ENCODE results near the gene INSC.
A peak's percentile ranks its signal among the peaks of the same experiment; 100 is the strongest.
"Not testable (repeated sequence)": the region's sequence is repeated elsewhere in the genome, so short reads cannot be mapped to it uniquely, and the experiment has no call there.

INSC gene, protein sequence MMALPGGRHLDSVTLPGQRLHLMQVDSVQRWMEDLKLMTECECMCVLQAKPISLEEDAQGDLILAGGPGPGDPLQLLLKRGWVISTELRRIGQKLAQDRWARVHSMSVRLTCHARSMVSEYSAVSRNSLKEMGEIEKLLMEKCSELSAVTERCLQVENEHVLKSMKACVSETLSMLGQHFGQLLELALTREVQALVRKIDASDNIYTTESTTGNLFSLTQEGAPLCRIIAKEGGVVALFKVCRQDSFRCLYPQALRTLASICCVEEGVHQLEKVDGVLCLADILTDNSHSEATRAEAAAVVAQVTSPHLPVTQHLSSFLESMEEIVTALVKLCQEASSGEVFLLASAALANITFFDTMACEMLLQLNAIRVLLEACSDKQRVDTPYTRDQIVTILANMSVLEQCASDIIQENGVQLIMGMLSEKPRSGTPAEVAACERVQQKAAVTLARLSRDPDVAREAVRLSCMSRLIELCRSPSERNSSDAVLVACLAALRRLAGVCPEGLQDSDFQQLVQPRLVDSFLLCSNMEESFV

DNA sequence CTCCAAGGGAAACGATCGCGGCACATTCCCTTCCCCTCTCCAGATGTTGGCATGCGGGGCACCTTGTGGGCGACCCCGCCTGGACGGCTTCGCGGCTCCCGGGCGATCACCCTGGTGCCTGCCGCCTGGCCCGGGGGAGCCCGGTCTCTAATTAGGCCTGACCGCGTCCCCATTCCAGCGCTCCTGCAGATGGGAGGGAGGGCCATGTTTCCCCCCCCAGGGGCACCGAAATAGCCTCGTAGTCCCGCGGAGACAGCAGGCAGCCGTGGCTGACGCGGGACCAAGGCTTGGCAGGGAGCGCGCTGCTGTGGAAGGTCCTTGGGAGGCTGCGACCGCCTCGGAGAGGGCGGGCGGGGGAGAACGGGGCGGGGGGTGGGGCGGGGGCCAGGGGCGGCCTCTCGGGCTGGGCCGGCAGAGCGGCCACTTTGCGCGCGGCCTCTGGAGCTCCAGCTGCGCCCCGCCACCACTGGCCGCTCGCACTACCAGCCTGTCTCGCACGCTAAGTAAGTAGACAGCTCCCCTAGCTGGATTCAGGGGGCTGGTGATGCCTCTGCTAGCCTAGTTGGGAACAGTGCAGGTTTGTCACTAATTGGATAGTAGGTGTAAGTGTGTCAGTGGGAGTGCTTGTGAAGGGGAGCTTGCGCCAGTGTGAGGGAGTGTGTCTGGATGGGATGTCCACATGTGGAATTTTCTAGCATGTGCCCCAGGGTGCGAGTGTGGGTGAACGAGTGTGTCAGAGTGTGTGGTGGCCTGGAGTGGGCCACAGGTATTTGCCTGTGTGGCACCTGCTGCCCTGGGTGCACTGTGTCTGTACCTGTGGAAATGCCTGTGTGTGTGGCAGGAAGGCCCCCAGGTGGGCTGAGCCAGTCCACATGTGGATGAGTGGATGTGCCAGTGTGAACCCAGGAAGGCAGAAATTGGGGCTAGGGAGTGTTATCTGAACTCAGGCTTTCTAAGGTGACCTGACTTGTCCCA is at the start of gene INSC:
INSC (plus strand) TSS at position 423 of the 975 bp plus-strand sequence. CDS start 34,252 bp downstream, outside the sequence.
- Mint-ChIP-seq H3K27me3 (peaks cover 35% of the 10 kb centered on the region), H3K27ac (peak within 1 kb of the TSS; percentile 37), H3K4me1 (ENCODE audit: low read depth) (peaks cover 37% of the 10 kb centered on the region), H3K4me3 (peak within 1 kb of the TSS; percentile 64), H3K9me3 (no peaks in the 10 kb centered on the region), H3K36me3 (ENCODE audit: low read depth) (no peaks in the 10 kb centered on the region)

- H3K27ac Mint-ChIP-seq; H3K9me3 Mint-ChIP-seq; H3K4me3 Mint-ChIP-seq; H3K36me3 Mint-ChIP-seq (ENCODE audit: low read depth): not testable (repeated sequence)
- Mint-ChIP-seq H3K4me1 (ENCODE audit: low read depth) (peaks cover 17% of the 10 kb centered on the region), H3K27me3 (peaks cover 40% of the 10 kb centered on the region)
Observed at GRCh38 chr11:15069751-15070150, 45.0 kb upstream of the INSC start.

DNA sequence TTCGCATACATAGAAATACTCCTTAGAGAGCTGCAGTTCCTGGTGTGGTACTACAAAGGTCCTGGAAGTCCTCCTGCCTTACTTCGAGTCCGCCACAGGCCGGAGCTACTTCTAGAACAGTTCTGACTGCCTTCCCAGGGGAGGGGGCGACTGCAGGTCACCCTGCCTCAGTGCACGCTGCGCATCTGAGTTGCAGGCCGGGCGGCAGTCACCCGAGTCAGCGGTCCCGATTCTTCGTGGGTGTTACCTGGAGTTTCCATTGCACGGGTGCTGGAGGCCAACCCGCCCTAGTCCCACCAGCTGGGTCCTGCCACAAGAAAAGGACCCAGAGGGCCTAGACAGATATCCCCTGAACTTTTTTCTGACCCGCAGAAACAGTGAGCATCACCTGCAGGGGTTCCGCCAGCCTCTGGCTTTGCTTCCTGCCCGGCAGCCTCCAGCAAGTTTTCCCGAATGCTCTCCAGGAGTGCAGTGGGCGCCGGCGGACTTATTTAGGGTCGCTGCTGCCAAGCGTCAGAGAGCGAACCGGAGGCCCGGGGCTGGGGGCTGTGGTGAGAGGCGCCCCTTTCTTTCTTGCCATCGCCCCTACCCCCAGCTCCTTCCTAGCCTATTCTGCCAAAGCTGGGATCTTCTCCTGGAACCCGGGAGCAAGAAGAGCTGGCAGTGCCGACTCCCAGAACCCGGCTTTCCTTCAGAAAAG is 43.0 kb upstream of the INSC start:
- H3K4me3 Mint-ChIP-seq: no peak overlapping the region
- H3K27ac Mint-ChIP-seq: no peak overlapping the region
- H3K4me1 Mint-ChIP-seq (ENCODE audit: low read depth): peaks cover 17% of the 10 kb centered on the region
- H3K36me3 Mint-ChIP-seq (ENCODE audit: low read depth): no peaks in the 10 kb centered on the region
- H3K9me3 Mint-ChIP-seq: peaks cover 6% of the 10 kb centered on the region
- peaks cover 31% of the 10 kb centered on the region for H3K27me3 Mint-ChIP-seq

DNA sequence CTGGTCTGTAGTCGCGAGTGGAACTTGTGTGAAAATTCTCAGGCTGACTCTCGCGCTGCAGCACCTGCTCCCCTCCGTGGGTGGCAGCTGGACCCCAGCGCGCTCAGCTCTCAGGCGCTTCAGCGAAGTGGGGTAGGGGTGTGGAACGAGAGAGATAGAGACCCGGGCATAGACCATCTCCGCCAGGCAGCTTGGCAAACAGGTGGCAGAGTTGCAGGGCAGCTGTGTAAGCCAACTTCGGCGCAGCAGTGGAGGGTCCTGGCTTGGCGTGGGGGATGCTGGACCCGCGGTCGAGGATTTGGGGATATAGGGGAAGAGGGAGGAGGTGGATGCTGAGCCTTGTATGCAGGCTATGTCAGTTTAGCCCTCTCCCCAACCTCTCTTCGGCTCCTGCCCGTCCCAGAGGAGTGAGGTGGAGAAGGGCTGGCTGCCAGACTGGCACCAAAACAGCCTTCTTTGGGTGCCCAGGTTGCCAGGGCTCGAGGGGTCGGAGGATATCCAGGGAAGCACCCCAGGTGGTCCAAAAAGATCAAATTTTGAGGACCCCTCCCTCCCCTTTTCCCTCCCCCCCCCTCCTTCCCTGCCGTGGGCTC is 42.1 kb upstream of the INSC start:
- H3K27ac Mint-ChIP-seq: no peak overlapping the region
- H3K4me1 Mint-ChIP-seq (ENCODE audit: low read depth): peaks cover 17% of the 10 kb centered on the region
- H3K9me3 Mint-ChIP-seq: peaks cover 6% of the 10 kb centered on the region
- no peak overlapping the region for H3K4me3 Mint-ChIP-seq
- no peaks in the 10 kb centered on the region for H3K36me3 Mint-ChIP-seq (ENCODE audit: low read depth)
- H3K27me3 Mint-ChIP-seq: peaks cover 28% of the 10 kb centered on the region

DNA sequence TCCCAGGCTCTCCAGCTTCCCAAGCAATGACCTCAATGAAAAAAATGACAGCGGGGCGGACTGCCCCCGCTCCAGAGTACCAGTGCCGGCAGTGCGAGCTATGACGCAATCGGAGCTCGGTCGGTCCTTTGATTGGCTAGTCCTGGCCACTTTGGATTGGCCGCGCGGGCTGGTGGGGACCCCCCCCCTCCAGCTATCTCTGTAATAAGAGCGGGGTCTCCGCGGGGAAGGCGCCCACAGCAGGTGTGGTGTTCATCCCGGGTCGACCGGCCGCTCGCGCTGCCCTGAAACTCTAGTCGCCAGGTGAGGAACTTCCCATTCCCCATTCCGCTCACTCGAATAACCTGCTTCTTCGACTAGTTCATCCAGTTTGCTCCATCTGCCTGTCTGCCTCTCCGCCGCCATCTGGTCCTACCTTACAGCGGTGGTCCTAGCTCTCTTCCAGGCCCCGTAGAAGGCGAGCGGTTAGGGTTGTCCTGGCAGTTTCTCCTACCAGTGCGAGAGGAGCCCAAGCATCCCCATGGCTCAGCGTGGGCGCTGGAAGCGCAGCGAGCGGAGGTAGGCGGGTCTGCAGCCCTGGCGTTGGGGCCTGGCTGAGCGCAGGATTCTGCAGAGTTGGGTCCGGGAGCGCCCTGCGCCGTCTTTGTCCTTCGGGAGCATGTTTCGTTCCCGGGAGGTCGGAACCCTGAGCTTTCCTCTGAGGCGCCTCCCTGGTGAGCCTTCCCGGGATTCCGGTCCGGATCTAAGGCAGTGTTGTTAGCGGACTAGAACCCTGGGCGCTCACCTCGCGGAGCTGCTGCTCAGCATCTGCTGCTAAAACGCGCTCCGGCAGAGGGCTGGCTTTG is 41.1 kb upstream of the INSC start, which contains the start of gene CALCB:
CALCB (plus strand) TSS at position 233 of the 845 bp plus-strand sequence. CDS start 1,126 bp downstream, outside the sequence.
- peak within 1 kb of the TSS; percentile 49 for H3K27ac Mint-ChIP-seq
- H3K4me1 Mint-ChIP-seq (ENCODE audit: low read depth): peaks cover 17% of the 10 kb centered on the region
- peaks cover 2% of the 10 kb centered on the region for H3K9me3 Mint-ChIP-seq
- H3K4me3 Mint-ChIP-seq: peak within 1 kb of the TSS; percentile 83
- peaks cover 28% of the 10 kb centered on the region for H3K27me3 Mint-ChIP-seq
- no peaks in the 10 kb centered on the region for H3K36me3 Mint-ChIP-seq (ENCODE audit: low read depth)

- Mint-ChIP-seq H3K9me3 (no peaks in the 10 kb centered on the region), H3K27me3 (peaks cover 28% of the 10 kb centered on the region), H3K27ac (peak overlapping the region; percentile 49), H3K36me3 (ENCODE audit: low read depth) (no peaks in the 10 kb centered on the region), H3K4me1 (ENCODE audit: low read depth) (peaks cover 17% of the 10 kb centered on the region), H3K4me3 (peak overlapping the region; percentile 83)
Observed at GRCh38 chr11:15074206-15075161, 40.2 kb upstream of the INSC start.

DNA sequence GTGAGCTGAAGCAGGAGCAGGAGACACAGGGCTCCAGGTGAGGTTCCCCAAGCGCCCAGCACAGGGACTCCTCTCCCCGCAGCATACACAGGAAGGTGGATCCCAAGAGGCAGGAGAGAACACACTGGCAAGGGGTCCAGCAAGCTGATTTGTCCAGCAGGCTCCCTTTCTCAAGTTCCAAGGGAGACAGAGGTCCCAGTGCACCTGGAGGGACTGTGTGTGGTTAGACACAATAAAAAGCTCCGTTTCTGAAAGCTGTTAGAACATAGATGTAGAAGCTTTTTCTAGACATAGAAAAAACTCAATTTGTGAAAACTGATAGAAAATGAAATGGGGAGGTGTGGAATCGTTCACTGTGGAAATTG is 39.6 kb upstream of the INSC start:
- peaks cover 17% of the 10 kb centered on the region for H3K4me1 Mint-ChIP-seq (ENCODE audit: low read depth)
- no peaks in the 10 kb centered on the region for H3K36me3 Mint-ChIP-seq (ENCODE audit: low read depth)
- no peak overlapping the region for H3K27ac Mint-ChIP-seq
- no peaks in the 10 kb centered on the region for H3K9me3 Mint-ChIP-seq
- no peak overlapping the region for H3K4me3 Mint-ChIP-seq
- peaks cover 28% of the 10 kb centered on the region for H3K27me3 Mint-ChIP-seq

DNA sequence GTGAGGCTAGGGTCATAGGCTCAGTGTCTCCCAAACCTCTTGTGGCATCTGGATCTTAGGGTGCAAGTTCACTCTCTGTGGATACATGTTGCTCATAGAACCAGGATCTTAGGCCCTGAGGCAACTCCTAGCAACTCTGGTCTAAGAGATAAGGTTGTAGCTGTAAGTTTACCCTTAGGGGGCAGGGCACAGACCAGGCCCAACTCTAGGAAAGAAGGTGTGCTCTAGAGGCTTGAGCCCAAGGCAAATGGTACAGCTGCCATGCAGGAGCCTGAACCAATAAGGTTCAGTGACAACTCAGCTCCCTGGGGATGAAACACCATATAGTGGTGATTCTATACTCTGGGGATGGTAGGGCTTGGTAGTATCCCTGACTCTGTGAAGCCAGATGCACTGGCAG is 23.5 kb upstream of the INSC start:
- no peak overlapping the region for H3K27ac Mint-ChIP-seq
- no peaks in the 10 kb centered on the region for H3K4me1 Mint-ChIP-seq (ENCODE audit: low read depth)

DNA sequence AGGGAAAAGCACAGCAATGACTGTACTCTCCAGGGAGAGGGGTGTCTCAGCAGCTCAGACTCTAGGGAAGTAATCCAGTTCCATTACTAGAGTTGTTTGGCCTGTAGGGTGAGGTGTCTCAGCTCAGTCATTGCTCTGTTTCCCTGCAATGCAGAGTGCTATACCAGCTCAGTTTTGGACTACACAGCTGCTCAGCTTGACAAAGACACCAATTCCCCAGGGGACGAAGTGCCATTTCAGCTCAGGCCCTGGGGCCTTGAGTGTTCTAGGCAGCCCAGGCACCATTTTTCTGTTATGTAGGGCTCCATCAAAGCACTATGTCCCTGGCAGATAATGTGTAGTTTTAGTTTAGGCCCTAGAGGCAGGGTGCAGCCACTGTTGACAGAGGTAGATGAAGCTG is 23.1 kb upstream of the INSC start:
- no peaks in the 10 kb centered on the region for H3K9me3 Mint-ChIP-seq
- no peaks in the 10 kb centered on the region for H3K4me1 Mint-ChIP-seq (ENCODE audit: low read depth)
- no peak overlapping the region for H3K4me3 Mint-ChIP-seq
- no peaks in the 10 kb centered on the region for H3K36me3 Mint-ChIP-seq (ENCODE audit: low read depth)
- peaks cover 20% of the 10 kb centered on the region for H3K27me3 Mint-ChIP-seq
- no peak overlapping the region for H3K27ac Mint-ChIP-seq

More for the DNA sequence above, 23.5 kb upstream of the INSC start:
- no peaks in the 10 kb centered on the region for H3K9me3 Mint-ChIP-seq
- no peaks in the 10 kb centered on the region for H3K36me3 Mint-ChIP-seq (ENCODE audit: low read depth)
- no peak overlapping the region for H3K4me3 Mint-ChIP-seq
- peaks cover 20% of the 10 kb centered on the region for H3K27me3 Mint-ChIP-seq

DNA sequence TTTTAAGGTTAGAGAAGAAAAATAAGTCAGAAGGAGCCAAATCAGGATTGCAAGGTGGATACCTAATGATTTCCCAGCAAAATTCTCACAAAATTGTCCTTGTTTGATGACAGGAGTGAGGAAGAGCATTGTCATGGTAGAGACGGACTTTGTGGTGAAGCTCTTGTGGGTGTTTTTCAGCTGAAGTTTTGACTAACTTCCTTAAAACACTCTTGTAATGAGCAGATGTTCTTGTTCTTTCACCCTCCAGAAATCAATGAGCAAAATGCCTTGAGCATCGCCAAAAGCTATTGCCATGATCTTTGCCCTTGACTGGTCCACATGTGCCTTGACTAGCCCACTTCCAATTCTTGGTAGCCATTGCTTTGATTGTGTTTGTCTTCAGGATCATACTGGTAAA is 21.3 kb upstream of the INSC start:
- Mint-ChIP-seq H3K4me3 (no peak overlapping the region), H3K4me1 (ENCODE audit: low read depth) (no peaks in the 10 kb centered on the region), H3K27ac (no peak overlapping the region), H3K27me3 (peaks cover 23% of the 10 kb centered on the region), H3K36me3 (ENCODE audit: low read depth) (no peaks in the 10 kb centered on the region), H3K9me3 (no peaks in the 10 kb centered on the region)

GRCh38 chr11:15095736-15096228 is 18.9 kb upstream of the INSC start:
- Mint-ChIP-seq H3K36me3 (ENCODE audit: low read depth) (no peaks in the 10 kb centered on the region), H3K4me3 (no peak overlapping the region), H3K27me3 (peaks cover 34% of the 10 kb centered on the region), H3K9me3 (no peaks in the 10 kb centered on the region), H3K27ac (no peak overlapping the region), H3K4me1 (ENCODE audit: low read depth) (no peaks in the 10 kb centered on the region)

- no peaks in the 10 kb centered on the region for H3K36me3 Mint-ChIP-seq (ENCODE audit: low read depth)
- H3K4me1 Mint-ChIP-seq (ENCODE audit: low read depth): no peaks in the 10 kb centered on the region
- peaks cover 34% of the 10 kb centered on the region for H3K27me3 Mint-ChIP-seq
- no peak overlapping the region for H3K4me3 Mint-ChIP-seq
- H3K9me3 Mint-ChIP-seq: no peaks in the 10 kb centered on the region
- H3K27ac Mint-ChIP-seq: no peak overlapping the region
Observed at GRCh38 chr11:15097411-15097810, 17.3 kb upstream of the INSC start.

All from stimulated activated naive CD8-positive, alpha-beta T cell treated with anti-CD3 and anti-CD28 coated beads, Interleukin-15, Interleukin-2, amounts not matched to agents 100 ng/mL and 50 ng/mL, for 24 hours (primary cell).